8988T (cell line): ENCODE measurements around the gene MYMK.

Source experiments
- DNase-seq: peaks from one replicate; pipeline ENCODE4 v3.0.0; 2011

Gene MYMK

GRCh38 chr9:133516256-133516960 lies 8.4 kb downstream of the MYMK start:
- no peak for DNase-seq

- no peak for DNase-seq
Measured at GRCh38 chr9:133515615-133516255, 9.0 kb downstream of the MYMK start.

GRCh38 chr9:133515240-133515610 lies 9.5 kb downstream of the MYMK start:
- DNase-seq = no peak

GRCh38 chr9:133514460-133515239 lies 10.1 kb downstream of the MYMK start:
- no peak for DNase-seq

- DNase-seq = no peak
Measured at GRCh38 chr9:133513214-133514100, 11.3 kb downstream of the MYMK start.

GRCh38 chr9:133512253-133513213 lies 12.2 kb downstream of the MYMK start:
- DNase-seq = no peak

GRCh38 chr9:133511607-133512006 lies 13.2 kb downstream of the MYMK start:
- no peak for DNase-seq

- DNase-seq = no peak
Measured at GRCh38 chr9:133510926-133511505, 13.7 kb downstream of the MYMK start.

- no peak for DNase-seq
Measured at GRCh38 chr9:133509179-133510083, 15.3 kb downstream of the MYMK start.

GRCh38 chr9:133508046-133508445 lies 16.7 kb downstream of the MYMK start:
- DNase-seq = no peak

- no peak for DNase-seq
Measured at GRCh38 chr9:133507246-133507965, 17.4 kb downstream of the MYMK start.

- no peak for DNase-seq
Measured at GRCh38 chr9:133506653-133507038, 18.1 kb downstream of the MYMK start.

- no peak for DNase-seq
Measured at GRCh38 chr9:133505901-133506652, 18.7 kb downstream of the MYMK start.

GRCh38 chr9:133505186-133505830 lies 19.5 kb downstream of the MYMK start:
- DNase-seq = no peak

- no peak for DNase-seq
Measured at GRCh38 chr9:133502112-133502511, 22.6 kb downstream of the MYMK start.

- no peak for DNase-seq
Measured at GRCh38 chr9:133499892-133500270, 24.9 kb downstream of the MYMK start.

GRCh38 chr9:133499132-133499891 lies 25.4 kb downstream of the MYMK start:
- DNase-seq = no peak
